ENCODE results near the gene POLD4.
"Not testable (repeated sequence)": the region's sequence is repeated elsewhere in the genome, so short reads cannot be mapped to it uniquely, and the experiment has no call there.

POLD4 gene

DNA sequence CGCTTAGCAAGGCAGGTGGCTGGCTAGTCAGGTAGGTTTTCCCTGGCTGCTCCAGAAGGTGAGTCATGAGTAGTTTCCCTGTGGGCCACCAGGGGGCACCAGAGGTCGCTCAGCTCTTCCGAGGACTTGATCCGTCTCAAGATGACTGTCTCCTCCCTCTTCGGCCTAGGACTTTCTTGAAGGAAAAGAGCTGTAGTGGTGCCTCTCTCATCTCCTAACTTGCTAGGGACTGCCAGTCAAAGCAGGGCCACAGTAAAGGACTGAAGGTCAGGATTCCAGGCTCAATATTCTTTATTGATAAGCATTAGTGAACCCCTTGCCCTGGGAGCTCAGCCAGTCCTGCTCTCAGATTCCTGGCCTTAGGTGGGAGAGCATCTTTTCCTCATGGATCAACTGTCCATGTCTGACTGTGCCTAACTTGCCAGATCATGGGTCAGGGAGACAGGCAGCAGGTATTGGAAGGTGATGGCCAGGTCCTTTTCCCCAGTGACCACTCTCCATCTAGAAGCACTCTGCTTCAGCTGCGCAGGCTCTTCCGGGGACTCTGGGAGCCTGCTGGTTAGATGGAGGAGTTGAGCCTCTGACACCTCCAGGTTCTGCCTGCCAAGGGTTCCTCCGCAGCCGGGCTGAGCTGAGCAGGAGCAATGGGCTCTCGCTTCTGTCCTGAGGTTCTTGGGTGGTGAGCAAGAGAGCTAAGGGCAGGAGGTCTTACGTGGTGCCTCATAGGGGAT lies 1.9 kb downstream of the POLD4 start:
- DNase-seq, result peak; percentile 35 to 67

DNA sequence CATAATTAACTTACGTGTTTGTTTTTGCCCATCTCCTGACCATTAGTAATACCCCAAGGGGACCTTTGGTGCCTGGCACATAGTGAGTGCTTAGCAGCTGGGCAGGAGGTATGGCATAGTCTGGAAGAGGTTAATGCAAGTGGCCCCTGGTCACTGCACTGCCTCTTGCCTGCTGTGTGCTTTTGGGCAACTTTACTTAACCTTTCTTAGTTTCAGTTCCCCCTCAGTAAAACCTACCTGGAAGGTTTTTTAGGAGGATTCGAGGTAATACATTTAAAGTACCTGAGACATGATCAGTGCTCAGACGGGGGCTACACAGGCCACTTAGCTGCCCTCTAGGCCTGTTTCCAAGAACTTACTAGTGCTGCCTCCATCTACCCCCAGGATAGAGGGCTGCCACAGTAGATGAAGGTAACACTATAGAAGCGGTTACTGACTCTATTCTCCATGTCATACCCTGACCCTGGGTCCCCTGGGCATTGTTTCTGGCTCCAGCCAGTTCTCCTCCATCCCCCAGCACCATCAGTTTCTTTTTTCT lies 3.3 kb downstream of the POLD4 start:
- no peak for DNase-seq

DNA sequence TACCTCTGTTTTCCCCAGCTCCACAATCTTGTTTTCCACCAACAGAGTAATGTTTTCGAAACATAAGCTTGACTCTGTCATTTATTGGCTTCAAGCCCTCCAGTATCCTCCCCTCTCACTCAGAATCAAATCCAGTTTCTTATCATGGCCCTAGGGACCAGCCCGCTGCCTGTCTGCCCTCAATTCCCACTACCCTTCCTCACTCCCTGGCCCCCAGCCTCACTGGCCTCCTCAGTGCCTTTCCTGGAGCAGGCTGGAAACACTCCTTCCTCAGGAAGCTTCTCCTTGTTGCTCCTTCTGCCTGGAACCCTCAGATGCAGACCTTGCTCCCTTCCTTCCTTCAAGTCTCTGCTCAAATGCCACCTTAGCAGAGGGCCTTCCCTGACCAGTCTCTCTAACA lies 3.9 kb downstream of the POLD4 start:
- no peak for DNase-seq

DNA sequence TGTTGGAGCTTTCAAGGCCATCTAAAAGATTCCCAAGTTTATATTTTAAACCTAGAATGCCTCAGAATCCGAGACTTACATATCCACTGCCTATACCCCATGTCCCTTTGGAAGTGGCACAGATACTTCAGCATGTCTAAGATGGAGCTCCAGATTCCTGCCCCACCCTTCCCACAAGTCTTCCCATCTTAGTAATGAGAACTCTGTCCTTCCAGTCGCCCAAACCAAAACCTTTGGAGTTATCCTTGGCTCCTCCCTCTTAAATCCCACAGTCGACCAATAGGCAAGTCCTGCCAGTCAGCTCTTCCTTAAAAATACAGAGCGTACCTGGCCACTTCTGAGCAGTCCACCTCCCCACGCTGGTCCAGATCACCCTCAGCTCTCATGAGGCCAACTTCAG lies 4.3 kb downstream of the POLD4 start:
- no peak for DNase-seq

DNA sequence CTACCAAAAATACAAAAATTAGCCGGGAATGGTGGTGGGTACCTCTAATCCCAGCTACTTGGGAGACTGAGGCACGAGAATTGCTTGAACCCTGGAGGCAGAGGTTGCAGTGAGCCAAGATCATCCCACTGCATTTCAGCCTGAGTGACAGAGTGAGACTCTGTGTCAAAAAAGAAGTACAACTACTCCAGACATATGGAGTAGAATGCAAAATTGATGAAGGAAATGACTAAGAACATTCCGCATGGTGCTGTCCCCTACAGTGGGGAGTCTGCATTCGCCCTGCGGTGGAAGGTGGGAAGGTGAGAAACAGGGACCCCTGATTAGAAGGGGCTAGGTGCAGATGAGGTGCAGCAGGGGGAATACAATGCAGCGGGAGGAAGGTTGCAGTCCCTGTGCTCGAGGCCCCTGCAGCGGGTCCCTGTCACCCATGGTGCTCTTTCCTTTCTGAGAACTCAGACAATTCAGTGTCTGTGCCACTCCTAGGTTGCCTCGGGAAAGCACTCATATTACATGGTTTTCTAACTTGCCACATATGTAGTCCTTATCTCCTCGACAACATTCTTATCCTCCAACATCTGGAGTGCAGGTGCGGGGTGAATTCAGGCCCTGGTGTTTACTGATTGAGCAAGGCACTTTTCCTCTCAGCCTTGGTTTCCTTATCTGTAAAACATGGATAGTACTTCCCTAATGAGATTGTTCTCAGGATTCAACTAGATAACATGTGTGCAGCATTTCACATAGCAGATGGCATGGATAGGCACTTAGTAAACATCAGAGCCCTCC lies 5.2 kb downstream of the POLD4 start:
- DNase-seq, result no peak

DNA sequence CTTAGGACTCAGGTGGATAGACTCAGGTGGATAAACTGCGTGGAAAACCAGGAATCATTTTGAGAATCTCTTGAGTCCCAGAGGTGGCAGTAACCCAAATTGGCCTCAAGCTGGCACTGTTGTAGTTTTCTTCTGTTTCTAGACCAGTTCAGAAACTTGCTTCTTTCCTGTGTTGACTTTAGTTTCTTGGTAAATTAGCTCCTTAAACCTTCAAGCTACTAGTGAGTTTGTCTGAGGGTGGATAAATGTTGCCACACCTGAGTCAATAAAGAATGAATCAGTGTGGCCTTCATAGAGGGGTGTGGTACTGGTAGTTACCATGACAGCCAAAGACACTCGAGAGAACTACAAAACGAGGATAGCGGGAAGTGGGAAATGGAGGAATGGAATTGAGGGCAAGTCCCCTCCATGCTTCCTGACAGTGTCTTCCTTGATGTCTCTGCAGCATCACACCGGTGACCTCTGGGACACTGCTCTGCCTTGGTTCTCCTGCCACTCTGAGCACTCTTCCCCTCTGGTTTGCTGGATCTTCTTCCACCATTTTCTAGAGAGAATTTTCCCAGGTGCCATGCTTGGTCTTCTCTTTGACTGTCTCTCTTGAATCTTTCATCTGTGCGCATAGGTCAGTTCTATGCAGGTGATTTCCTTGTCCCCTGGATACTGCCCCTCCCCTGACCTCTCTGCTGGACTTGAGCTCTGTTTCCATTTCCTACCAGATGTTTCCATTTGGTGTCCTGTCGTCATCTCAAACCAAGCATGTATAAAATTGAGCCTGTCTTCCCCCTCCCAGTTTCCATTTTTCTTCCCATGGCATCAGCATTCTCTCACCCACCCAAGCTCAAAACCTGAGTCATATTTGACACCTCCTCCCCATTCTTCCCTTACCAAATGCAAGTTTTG lies 7.2 kb downstream of the POLD4 start:
- peak in 1 of 2 donors; percentile 8 for DNase-seq

DNA sequence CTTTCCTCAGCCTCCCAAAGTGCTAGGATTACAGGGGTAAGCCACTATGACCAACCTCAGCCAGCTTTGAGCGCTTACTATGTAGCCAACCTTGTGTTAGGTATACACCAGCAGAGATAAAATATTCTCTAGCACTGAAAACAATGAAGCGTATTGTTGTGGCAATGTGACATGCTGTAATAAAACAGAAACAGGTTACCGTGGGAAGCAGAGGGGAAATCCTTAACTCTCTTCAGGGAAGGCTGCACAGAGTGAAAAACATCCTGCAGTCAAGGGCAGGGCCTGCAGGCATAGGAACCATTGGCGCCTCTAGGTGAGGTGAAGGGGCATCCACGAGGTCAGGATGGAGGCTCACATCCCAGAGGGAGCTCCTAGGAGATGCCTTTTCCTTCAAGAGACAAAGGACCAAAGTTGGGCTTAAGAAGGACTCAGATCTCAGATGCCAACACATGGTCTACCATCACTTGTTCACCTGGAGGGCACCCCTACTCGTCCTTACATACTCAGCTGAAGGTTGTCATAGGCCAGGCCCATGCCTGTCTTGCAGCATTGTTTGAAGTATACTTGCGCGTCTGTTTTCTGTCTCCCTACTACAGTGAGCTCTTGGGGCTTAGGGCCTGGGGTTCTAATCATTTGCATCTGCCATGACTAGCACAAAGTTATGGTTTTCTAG lies 8.0 kb downstream of the POLD4 start:
- no peak for DNase-seq

DNA sequence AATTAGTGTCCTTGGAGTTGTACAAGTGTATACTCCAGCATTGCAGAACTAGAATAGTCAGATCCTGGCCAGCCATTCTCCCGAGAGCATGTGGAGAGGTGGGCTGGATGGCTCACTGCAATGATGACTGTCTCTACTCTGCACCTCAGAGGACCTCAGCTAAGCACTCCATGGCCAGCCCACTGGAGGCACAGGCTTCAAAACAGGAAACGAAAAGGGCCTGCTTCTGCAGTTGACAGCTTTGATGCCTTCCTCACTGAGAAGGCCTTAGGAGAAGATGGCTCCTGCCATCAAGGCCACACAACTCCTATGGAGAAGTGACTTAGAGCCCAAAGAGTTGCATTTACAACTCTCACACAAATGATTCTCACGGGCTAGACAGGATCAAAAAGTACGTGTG lies 9.1 kb downstream of the POLD4 start:
- peak in 1 of 2 donors; percentile 30 for DNase-seq

DNA sequence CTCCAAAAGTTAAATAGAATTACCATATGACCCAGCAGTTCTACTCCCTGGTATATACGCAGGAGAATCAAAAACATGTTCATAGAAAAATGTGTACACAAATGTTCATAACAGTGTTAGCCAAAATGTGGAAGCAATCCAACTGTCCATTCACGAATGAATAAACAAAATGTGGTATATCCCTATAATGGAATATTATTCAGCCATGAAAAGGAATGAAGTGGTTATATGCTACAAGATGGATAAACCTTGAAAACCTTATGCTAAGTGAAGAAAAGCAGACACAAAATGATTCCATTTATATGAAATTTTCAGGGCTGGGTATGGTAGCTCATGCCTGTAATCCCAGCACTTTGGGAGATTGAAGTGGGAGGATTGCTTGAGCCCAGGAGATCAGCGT lies 16.1 kb downstream of the POLD4 start:
- DNase-seq, result no peak

DNA sequence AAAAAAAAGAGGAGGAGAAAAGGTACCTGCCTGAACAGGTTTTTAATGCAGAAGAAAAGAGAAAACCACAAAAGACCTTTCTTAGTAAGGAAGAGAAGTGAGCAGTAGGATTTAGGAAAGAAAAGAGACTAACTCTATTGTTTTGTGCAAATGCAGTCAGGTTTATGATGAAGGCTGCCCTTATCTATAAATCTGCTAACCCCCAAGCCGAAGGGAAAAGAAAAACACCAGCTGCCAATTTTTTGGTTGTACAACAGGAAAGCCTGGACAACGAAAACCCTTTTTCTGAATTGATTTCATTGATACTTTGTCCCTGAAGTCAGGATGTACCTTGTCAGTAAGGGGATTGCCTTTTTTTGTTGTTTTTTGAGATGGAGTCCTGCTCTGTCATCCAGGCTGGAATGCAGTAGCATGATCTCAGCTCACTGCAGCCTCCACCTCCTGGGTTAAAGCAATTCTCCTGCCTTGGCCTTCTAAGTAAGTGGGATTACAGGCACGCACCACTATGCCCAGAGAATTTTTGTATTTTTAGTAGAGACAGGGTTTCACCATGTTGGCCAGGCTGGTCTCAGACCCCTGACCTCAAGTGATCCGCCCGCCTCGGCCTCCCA lies 21.2 kb downstream of the POLD4 start:
- no peak for DNase-seq

DNA sequence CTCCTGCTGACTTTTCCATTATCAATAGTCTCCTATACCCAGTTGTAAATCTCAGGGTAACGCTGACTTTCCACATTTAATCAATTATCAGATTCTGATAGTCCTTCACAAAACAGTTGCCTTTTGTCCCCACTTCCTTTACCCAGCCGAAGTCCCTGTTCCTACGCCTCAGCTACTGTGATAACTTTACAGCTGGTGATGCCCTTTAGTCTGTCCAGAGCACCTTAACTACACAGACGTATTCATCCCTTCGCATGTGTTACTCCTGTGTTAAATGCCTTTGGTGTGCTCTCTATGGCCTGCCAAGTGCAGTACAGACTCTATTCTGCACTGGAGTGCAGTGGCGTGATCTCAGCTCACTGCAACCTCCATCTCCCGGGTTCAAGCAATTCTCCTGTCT lies 29.8 kb downstream of the POLD4 start:
- DNase-seq, result no peak

DNA sequence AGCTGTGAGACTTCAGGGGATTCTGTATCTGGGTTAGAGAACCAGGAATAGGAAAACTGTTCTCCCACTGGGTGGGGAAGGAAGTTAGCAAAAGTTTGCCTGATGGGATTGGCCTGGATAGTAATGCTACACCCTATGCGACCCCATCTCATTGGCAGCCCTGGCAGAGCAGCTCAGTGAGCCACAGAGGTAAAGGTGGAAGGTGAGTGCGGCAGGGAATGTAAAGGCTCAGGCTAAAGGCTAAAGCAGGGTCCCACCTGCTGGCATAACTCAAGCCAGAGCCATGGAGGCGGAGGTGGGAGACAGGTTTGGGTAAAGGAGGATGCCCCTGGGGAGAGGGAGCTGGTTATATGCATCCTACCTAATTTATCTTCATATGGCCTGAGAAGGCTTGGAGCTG lies 31.3 kb downstream of the POLD4 start:
- no peak for DNase-seq

DNA sequence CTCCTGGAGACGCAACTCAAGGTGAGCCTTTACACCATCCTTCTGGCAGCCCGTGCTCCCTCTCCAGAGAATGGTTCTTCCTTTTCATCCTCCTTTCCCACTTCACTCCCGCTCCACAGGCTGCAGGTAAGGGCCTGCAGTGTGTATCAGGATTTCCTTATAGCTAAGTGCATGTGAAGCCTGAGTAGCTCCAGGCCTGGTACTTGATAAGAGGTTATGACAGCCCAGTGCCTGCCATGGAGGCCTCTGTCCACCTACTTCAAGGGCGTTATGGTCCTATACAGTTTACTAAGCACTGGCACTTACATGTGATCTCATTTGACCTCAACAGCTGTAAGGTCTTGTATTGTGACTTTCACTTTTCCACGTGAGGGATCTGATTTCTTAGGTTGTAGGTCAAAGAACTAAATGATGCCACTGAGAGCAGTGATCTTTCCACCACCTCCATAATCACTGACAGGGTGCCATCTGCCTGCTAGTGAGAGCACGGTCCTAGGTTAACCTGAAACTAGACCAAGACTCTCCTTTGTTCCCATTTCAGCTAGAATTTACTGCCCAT lies 32.0 kb downstream of the POLD4 start:
- no peak for DNase-seq

DNA sequence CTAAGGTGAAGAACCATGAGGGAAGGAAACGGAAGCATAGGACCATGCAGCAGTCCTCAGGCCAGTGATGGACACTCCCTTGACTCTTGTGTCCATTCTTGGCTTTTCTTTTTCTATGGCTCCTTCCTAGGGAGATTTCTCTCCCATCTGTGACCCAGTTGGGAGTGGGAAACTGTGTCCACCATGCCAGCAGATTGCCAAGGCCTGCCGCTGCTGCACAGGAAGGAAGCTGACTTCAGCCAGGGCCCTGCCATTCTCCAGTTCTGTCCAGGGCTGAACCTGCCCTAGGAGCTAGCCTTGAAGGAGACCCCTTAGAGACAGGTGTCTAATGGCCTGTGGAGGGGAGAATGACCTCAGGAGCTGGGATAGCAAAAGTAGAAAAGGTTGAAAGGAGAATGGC lies 32.7 kb downstream of the POLD4 start:
- no peak for DNase-seq

DNA sequence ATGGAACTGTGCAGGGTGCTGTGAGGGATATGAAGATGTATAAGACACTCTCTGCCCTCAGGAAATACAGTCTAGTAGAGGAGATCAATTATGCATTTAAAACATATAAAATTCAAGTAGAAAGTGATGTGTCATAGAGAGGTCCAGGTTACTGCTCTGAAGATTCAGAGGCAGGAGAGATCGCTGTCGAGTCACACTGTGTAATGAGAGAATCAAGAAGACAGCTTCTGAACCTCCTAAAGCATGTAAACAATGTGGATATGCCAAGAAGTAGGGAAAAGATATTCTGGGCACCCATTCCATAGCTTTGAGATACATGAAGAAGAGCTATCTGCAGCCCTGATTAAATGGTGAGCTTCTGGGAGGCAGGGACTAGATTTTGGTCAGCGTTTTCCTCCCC lies 33.3 kb downstream of the POLD4 start:
- no peak for DNase-seq

DNA sequence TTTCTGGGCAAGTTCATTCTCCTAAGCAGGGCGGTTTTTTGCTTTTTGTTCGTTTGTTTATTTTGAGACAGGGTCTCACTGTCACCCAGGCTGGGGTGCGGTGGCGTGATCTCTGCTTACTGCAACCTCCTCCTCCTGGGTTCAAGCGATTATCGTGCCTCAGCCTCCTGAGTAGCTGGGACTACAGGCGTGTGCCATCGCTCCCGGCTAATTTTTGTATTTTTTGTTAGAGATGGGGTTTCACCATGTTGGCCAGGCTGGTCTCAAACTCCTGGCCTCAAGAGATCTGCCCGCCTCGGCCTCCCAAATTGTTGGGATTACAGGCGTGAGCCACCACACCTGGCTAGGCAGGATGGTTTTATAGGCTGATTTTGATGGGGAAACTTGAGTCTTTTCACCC lies 34.5 kb downstream of the POLD4 start:
- DNase-seq, result not testable (repeated sequence)

DNA sequence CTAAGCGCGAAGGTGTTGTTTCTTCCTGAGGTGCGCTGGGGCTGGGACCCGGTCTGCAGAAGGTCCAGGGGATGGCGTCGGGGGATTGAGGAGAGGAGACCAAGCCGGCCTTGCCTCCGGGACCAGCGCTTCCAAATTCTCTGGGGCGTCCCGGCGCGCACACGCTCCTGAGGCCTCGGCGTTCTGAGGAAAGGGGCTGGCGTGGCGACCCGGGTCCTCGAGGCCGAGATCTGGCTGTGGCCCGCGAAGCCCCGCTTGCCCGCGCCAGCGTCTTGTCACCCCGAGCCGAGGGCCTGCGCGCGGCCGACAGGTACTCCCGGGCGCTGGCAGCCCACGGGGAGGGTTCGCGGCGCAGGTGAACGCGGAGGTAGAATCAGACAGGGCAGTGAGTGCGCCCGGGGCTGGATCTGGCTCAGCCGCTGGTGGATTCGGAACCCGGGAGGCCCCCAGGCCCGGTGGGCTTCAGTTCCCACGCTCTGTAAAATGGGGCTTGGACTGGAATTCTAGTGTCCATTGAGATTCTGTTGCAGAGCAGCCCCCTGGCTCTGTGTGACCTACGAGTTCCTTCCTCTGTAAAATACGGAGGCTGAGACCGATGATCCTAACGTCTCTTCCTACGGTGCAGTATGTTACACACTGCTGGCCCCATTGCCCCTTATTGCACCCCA lies 35.3 kb downstream of the POLD4 start:
- DNase-seq, result no peak

DNA sequence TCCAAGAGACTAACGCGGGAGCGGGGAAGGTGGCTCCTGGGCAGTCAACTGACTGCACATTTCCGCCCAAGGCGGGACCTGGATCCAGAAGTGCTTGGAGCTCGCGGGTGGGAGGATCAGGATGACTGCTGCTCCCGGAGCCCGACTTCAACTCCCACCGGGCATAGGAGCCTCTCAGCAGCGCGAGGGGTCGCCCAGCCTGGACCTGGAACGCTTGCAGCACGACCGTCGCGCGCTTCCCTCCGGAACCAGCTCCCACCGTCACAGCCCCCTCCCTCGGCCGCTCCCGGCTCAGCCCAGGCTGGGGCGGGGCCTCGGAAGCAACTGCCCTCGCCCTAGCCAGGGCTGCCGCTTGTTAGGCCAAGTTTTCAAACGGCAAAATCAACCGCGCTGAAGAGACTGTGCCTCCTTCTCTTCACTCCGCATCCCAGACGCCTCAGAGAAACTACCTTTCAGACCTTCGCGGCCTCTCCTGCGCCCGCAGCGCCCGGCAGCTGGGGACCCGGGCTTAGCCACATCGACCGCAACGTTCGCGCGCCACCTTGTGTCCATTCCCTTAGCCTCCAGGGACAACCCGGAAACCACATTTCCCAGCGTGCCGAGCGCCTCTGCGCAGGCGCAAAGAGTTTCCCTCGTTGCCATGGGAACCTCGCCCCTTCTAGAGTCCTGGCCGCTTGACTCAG lies 36.0 kb downstream of the POLD4 start:
- DNase-seq, result peak; percentile 94 to 95

DNA sequence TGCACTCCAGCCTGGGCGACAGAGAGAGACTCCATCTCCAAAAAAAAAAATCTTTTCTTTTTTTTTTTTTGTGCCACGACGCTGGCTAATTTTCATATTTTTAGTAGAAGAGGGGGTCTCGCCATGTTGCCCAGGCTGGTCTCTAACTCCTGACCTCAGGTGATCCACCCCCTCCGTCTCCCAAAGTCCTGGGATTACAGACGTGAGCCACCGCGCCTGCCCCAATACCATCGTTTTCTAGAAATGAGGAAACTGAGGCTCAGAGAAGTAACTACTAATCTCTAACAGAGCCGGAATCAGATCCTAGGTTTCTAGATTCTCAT lies 36.5 kb downstream of the POLD4 start:
- no peak for DNase-seq

DNA sequence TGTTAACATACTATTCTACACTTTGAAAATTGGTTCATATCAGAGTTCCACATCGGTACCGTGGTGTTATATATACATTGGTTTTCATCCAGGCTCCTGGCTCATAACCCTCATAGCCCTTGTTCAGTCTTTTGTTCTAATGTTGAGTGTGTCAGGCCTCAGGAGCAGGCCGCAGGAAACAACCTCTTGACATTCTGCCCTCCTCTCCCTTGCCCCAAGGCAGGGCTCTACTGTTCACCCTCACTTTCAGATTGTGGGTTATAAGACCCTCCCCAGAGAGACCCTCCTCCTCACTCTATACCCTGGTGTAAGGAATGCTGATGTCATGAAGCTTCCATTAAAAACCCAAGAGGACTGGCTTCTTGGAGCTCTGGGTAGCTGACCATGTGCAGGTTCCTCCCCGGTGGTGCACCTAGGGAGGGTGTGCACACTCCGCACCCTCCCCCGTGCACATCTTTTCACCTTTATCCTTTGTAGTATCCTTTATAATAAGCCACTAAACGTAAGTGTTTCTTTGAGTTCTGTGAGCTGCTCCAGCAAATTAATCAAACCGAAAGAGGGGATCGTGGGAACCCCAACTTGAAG lies 37.9 kb downstream of the POLD4 start:
- DNase-seq, result no peak
